ENCODE measurements around the gene ZNF280B. TPM values are rescaled to one million over a fixed set of nuclear protein-coding genes. Genes with fewer than 3 reads are reported as not detected.
"Not testable (repeated sequence)": the region's sequence is repeated elsewhere in the genome, so short reads cannot be mapped to it uniquely, and the experiment has no call there.

ZNF280B gene
- total RNA-seq, 1 experiment from 2014 or later = 0.79 TPM

DNA sequence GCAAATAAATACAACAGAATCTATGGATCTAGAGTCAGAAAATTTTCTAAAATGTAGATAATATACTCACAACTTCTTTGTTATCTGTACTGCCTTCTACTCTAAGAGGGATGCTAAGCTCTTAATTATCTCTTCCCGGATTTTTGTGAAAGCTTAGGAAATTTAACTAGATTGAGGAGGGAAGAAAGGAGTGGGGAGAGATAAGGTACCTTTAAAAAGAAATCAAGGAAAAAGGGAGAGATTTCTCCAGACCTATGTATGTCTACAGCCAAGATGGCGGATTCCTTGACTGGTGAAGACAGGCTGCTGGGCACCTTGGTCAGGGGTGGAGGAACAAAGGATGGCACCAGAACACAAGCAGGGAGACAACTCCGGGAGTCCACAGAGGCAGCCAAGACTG, 23.0 kb downstream of the ZNF280B start:
- H3K9me3 ChIP-seq = no peaks in the 10 kb centered on the region
- no peak overlapping the region for H3K4me3 ChIP-seq
- peaks cover 19% of the 10 kb centered on the region for H3K36me3 ChIP-seq
- no peak for DNase-seq
- H3K27me3 ChIP-seq = no peaks in the 10 kb centered on the region

- H3K27me3 ChIP-seq = no peaks in the 10 kb centered on the region
- peaks cover 16% of the 10 kb centered on the region for H3K36me3 ChIP-seq
- H3K4me3 ChIP-seq = no peak overlapping the region
- no peak for DNase-seq
- no peaks in the 10 kb centered on the region for H3K9me3 ChIP-seq
Observed at GRCh38 chr22:22484023-22484422, 24.5 kb downstream of the ZNF280B start.

- DNase-seq = no peak
- H3K27me3 ChIP-seq = no peaks in the 10 kb centered on the region
- H3K4me3 ChIP-seq = no peak overlapping the region
- no peaks in the 10 kb centered on the region for H3K9me3 ChIP-seq
- no peaks in the 10 kb centered on the region for H3K36me3 ChIP-seq
Observed at GRCh38 chr22:22480940-22481339, 27.6 kb downstream of the ZNF280B start.

DNA sequence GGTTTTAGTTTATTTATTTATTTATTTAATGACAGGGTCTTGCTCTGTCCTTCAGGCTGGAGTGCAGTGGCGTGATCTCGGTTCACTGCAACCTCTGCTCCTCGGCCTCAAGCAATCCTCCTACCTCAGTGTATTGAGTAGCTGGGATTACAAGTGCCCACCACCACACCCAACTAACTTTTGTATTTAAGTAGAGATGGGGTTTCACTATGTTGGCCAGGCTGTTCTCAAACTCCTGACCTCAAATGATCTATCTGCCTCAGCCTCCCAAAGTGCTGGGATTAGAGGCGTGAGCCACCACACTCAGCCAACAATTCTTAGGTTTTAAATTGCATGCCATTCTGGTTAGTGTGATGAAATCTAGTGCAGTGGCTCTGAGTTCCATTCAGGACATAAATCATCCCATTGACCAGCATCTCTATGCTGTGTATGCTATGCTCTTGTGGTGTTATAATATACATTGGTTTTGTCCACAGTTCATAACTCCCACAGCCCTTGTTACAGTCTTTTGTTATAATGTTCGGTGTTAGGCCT, 28.5 kb downstream of the ZNF280B start:
- H3K27me3 ChIP-seq = no peaks in the 10 kb centered on the region
- no peak overlapping the region for H3K4me3 ChIP-seq
- no peak for DNase-seq
- no peaks in the 10 kb centered on the region for H3K36me3 ChIP-seq
- no peaks in the 10 kb centered on the region for H3K9me3 ChIP-seq

GRCh38 chr22:22479116-22479515, 29.4 kb downstream of the ZNF280B start:
- Histone ChIP-seq H3K27me3 (no peaks in the 10 kb centered on the region), H3K36me3 (no peaks in the 10 kb centered on the region), H3K9me3 (no peaks in the 10 kb centered on the region), H3K4me3 (no peak overlapping the region)
- DNase-seq = no peak

DNA sequence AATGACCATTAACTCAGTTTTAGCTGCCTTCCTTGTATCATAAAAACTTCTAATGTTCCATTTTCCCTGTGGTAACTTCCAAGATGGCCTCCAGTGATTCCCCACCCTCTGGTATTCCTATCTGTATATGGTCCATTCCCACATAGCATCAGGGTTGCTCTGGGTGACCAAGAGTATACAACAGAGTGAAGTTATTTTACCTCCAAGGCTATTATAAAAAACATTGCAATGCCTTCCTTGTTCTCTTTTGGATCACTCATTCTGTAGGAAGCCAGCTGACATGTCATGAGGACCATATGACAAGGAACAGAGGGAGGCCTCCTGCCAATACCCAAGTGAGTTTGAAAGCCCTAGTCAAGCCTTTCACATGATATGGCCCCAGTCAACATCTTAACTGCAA, 30.1 kb downstream of the ZNF280B start:
- H3K27me3 ChIP-seq = no peaks in the 10 kb centered on the region

GRCh38 chr22:22474733-22475132, 33.8 kb downstream of the ZNF280B start:
- H3K36me3 ChIP-seq = no peaks in the 10 kb centered on the region
- H3K9me3 ChIP-seq = no peaks in the 10 kb centered on the region

More for the DNA sequence above, 30.1 kb downstream of the ZNF280B start:
- Histone ChIP-seq H3K9me3 (no peaks in the 10 kb centered on the region), H3K36me3 (no peaks in the 10 kb centered on the region), H3K4me3 (no peak overlapping the region)
- no peak for DNase-seq

GRCh38 chr22:22471104-22471503, 37.4 kb downstream of the ZNF280B start:
- DNase-seq, H3K4me3 ChIP-seq, H3K36me3 ChIP-seq: not testable (repeated sequence)

More at GRCh38 chr22:22474733-22475132, 33.8 kb downstream of the ZNF280B start:
- Histone ChIP-seq H3K4me3 (no peak overlapping the region), H3K27me3 (no peaks in the 10 kb centered on the region)
- no peak for DNase-seq

DNA sequence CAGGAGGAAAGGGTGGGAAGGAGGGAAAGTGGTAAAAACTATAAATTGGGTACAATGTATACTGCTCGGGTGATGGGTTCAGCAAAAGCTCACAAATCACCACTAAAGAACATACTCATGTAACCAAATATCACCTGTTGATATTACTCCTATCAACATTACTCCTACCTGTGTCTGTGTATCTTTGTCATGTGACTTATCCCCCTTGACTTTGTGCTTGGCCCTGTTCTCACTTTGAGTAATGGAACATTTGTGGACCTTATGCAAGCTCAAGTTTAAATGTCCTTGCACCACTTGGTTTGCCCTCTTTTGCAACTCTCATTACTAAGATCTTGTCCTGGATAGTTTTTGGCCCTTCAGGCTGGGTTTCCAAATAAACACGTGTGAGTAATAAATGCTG, 39.0 kb downstream of the ZNF280B start:
- no peaks in the 10 kb centered on the region for H3K36me3 ChIP-seq
- DNase-seq = no peak
- H3K4me3 ChIP-seq = no peak overlapping the region
- no peaks in the 10 kb centered on the region for H3K27me3 ChIP-seq
- H3K9me3 ChIP-seq = no peaks in the 10 kb centered on the region; the same call in 1 of the 2 replicates

More at GRCh38 chr22:22471104-22471503, 37.4 kb downstream of the ZNF280B start:
- not testable (repeated sequence) for H3K9me3 ChIP-seq, H3K27me3 ChIP-seq

DNA sequence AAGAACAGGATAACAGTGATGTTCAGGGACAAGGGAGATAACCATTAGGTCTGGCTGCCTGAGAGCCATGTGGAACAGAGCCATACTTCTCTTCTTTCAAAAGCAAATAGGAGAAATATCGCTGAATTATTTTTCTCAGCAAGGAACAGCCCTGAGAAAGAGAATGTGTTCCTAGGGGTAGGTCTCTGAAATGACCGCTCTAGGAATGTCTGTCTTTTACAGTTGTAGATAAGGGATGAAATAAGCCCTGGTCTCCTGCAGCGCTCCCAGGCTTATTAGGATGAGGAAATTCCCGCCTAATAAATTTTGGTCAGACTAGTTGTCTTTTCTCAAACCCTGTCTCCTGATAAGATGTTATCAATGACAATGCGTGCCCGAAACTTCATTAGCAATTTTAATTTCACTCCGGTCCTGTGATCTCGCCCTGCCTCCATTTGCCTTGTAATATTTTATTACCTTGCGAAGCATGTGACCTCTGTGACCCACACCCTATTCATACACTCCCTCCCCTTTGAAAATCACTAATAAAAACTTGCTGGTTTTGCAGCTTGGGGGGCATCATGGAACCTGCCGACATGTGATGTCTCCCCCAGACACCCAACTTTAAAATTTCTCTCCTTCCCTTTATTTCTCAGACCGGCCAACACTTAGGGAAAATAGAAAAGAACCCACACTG, 39.6 kb downstream of the ZNF280B start:
- H3K27me3 ChIP-seq, H3K36me3 ChIP-seq, H3K4me3 ChIP-seq, H3K9me3 ChIP-seq, DNase-seq: not testable (repeated sequence)

GRCh38 chr22:22467112-22467511, 41.4 kb downstream of the ZNF280B start:
- no peaks in the 10 kb centered on the region for H3K36me3 ChIP-seq
- no peaks in the 10 kb centered on the region; the same call in 1 of the 2 replicates for H3K9me3 ChIP-seq
- DNase-seq = no peak

DNA sequence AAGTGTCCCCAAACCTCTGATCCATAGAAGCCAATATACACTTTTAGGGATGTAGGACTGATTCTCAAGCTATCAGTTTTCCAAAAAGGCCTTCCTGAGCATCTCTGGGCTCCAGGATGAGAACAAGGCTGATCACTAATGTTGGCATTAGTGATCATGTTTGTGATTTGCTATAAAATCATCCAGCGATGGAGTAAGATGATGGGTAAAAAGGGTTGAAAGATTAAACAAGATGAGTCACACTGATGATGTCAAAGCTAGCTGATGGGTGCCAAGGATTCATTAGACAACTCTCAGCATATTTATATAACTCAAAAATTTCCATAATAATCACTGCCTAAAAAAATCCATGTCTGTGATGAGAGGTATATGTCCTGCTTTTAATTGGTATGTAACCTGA, 42.8 kb downstream of the ZNF280B start:
- no peaks in the 10 kb centered on the region for H3K36me3 ChIP-seq
- no peaks in the 10 kb centered on the region; the same call in 1 of the 2 replicates for H3K9me3 ChIP-seq
- DNase-seq = no peak
- no peak overlapping the region for H3K4me3 ChIP-seq
- H3K27me3 ChIP-seq = peaks cover 11% of the 10 kb centered on the region

More at GRCh38 chr22:22467112-22467511, 41.4 kb downstream of the ZNF280B start:
- no peak overlapping the region for H3K4me3 ChIP-seq
- peaks cover 7% of the 10 kb centered on the region for H3K27me3 ChIP-seq

GRCh38 chr22:22465094-22465602, 43.4 kb downstream of the ZNF280B start:
- Histone ChIP-seq H3K27me3 (peaks cover 11% of the 10 kb centered on the region), H3K4me3 (no peak overlapping the region), H3K9me3 (no peaks in the 10 kb centered on the region; the same call in 1 of the 2 replicates), H3K36me3 (no peaks in the 10 kb centered on the region)
- DNase-seq = no peak

GRCh38 chr22:22464541-22465054, 43.9 kb downstream of the ZNF280B start:
- Histone ChIP-seq H3K9me3 (no peaks in the 10 kb centered on the region; the same call in 1 of the 2 replicates), H3K36me3 (no peaks in the 10 kb centered on the region), H3K27me3 (peaks cover 11% of the 10 kb centered on the region), H3K4me3 (no peak overlapping the region)
- DNase-seq = no peak

GRCh38 chr22:22463855-22464540, 44.5 kb downstream of the ZNF280B start:
- DNase-seq = peak; percentile 32
- no peaks in the 10 kb centered on the region for H3K36me3 ChIP-seq
- no peak overlapping the region for H3K4me3 ChIP-seq
- H3K9me3 ChIP-seq = no peaks in the 10 kb centered on the region; the same call in 1 of the 2 replicates
- peaks cover 11% of the 10 kb centered on the region for H3K27me3 ChIP-seq

- no peaks in the 10 kb centered on the region for H3K36me3 ChIP-seq
- no peak overlapping the region for H3K4me3 ChIP-seq
- DNase-seq = no peak
- H3K9me3 ChIP-seq = peaks cover 5% of the 10 kb centered on the region; the same call in 1 of the 2 replicates
- H3K27me3 ChIP-seq = peaks cover 11% of the 10 kb centered on the region
Observed at GRCh38 chr22:22462813-22463567, 45.6 kb downstream of the ZNF280B start.
